ENCODE results near the gene ARRB2.
A peak's percentile ranks its signal among the peaks of the same experiment; 100 is the strongest.
"Not testable (repeated sequence)": the region's sequence is repeated elsewhere in the genome, so short reads cannot be mapped to it uniquely, and the experiment has no call there.

Gene ARRB2

DNA sequence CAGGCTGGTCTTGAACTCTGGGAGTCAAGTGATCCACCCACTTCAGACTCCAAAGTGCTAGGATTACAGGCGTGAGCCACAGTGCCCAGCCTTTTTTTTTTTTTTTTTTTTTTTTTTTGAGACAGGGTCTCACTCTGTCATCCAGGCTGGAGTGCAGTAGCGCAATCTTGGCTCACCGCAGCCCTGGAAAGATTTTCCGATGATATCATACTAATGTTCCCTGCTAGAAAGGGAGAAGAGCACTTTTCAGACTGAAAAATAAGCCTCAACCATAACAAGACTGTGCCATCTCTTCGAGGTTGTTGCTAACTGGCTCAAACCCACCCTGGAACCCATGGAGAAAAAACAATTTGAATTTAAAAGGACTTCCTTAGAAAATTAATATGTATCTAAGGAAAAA is 26.7 kb upstream of the ARRB2 start:
- Mint-ChIP-seq H3K36me3 (ENCODE audit: low read depth) (peaks cover 82% of the 10 kb centered on the region), H3K4me1 (ENCODE audit: low read depth) (peaks cover 19% of the 10 kb centered on the region)
- H3K27me3 Mint-ChIP-seq, H3K27ac Mint-ChIP-seq, H3K9me3 Mint-ChIP-seq, H3K4me3 Mint-ChIP-seq: not testable (repeated sequence)

DNA sequence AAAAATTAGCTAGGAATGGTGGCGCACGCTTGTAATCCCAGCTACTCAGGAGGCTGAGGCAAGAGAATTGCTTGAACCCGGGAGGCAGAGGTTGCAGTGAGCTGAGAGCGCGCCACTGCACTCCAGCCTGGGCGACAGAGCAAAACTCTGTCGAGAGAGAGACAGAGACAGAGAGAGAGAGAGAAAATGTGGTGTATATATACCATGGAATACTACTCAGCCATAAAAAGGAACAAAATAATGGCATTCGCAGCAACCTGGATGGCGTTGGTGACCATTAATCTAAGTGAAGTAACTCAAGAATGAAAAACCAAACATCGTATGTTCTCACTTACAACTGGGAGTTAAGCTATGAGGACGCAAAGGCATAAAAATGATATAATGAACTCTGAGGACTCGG is 20.6 kb upstream of the ARRB2 start:
- Mint-ChIP-seq H3K36me3 (ENCODE audit: low read depth) (peaks cover 70% of the 10 kb centered on the region), H3K4me1 (ENCODE audit: low read depth) (peaks cover 23% of the 10 kb centered on the region)
- H3K27me3 Mint-ChIP-seq, H3K27ac Mint-ChIP-seq, H3K4me3 Mint-ChIP-seq, H3K9me3 Mint-ChIP-seq: not testable (repeated sequence)

DNA sequence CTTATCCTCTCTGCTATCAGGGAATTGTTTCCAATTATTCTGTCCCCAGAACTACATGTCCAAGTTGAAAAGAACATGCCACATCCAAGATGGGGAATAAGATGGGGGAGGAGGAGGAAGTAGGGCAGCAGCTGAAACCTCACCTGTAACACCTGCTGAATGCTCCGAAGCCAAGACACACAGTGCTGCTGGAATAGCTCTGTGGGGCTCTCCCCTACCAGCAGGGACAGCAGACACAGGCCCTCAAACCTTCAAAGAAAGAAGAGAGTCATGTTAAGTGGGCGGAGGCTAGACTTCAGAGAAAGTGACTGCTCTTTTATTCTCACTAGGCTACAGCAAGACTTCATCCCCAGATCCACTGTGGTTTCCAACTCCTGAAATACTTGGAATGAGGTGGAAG is 19.7 kb upstream of the ARRB2 start:
- Mint-ChIP-seq H3K4me1 (ENCODE audit: low read depth) (peaks cover 24% of the 10 kb centered on the region), H3K27me3 (no peaks in the 10 kb centered on the region), H3K9me3 (no peaks in the 10 kb centered on the region), H3K36me3 (ENCODE audit: low read depth) (peaks cover 68% of the 10 kb centered on the region), H3K27ac (no peak overlapping the region), H3K4me3 (no peak overlapping the region)

- H3K4me3 Mint-ChIP-seq: no peak overlapping the region
- no peaks in the 10 kb centered on the region for H3K9me3 Mint-ChIP-seq
- H3K27me3 Mint-ChIP-seq: no peaks in the 10 kb centered on the region
- H3K27ac Mint-ChIP-seq: no peak overlapping the region
- H3K36me3 Mint-ChIP-seq (ENCODE audit: low read depth): peaks cover 70% of the 10 kb centered on the region
- H3K4me1 Mint-ChIP-seq (ENCODE audit: low read depth): peaks cover 34% of the 10 kb centered on the region
Observed at GRCh38 chr17:4691686-4692085, 18.7 kb upstream of the ARRB2 start.

DNA sequence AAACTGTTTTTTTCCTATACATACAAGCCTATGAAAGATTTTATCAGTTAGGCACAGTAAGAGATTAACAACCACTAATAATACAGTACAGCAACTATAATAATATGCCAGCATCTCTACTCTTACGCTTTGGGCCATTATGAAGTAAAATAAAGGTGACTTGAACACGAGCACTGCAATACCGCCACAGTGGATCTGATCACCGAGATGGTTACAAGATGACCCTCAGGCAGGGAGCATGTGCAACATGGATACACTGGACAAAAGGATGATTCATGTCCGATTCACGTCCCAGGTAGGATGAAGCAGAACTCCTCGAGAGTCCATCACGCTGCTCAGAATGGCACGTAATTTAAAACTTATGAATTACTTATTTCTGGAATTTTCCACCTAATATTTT is 17.0 kb upstream of the ARRB2 start:
- no peak overlapping the region for H3K4me3 Mint-ChIP-seq
- peaks cover 68% of the 10 kb centered on the region for H3K36me3 Mint-ChIP-seq (ENCODE audit: low read depth)
- no peaks in the 10 kb centered on the region for H3K27me3 Mint-ChIP-seq
- H3K27ac Mint-ChIP-seq: no peak overlapping the region
- H3K9me3 Mint-ChIP-seq: no peaks in the 10 kb centered on the region
- peaks cover 43% of the 10 kb centered on the region for H3K4me1 Mint-ChIP-seq (ENCODE audit: low read depth)

- no peaks in the 10 kb centered on the region for H3K9me3 Mint-ChIP-seq
- peaks cover 47% of the 10 kb centered on the region for H3K4me1 Mint-ChIP-seq (ENCODE audit: low read depth)
- peaks cover 46% of the 10 kb centered on the region for H3K36me3 Mint-ChIP-seq (ENCODE audit: low read depth)
- no peaks in the 10 kb centered on the region for H3K27me3 Mint-ChIP-seq
- H3K27ac Mint-ChIP-seq: peak overlapping the region; percentile 62
- H3K4me3 Mint-ChIP-seq: peak overlapping the region; percentile 20
Observed at GRCh38 chr17:4696437-4696805, 14.0 kb upstream of the ARRB2 start.

DNA sequence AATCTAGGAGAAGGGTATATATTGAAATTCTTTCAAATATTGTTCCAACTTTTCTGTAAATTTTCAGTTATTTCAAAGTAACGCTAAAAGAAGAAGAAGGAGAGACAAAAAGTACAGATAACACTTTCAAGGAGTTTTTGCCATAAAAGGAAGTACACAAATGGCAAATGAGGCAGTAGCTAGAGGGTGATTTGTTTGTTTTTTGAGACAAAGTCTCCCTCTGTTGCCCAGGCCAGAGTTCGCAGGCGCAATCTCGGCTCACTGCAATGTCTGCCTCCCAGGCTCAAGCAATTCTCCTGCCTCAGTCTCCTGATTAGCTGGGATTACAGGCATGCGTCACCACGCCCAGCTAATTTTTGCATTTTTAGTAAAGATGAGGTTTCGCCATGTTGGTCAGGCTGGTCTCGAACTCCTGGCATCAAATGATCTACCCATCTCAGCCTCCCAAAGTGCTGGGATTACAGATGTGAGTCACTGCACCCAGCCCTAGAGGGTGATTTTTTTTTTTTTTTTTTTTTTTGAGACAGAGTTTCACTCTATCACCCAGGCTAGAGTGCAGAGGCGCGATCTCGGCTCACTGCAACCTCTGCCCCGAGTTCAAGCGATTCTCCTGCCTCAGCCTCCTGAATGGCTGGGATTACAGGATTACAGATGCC is 10.9 kb upstream of the ARRB2 start:
- H3K4me3 Mint-ChIP-seq, H3K9me3 Mint-ChIP-seq, H3K27me3 Mint-ChIP-seq: not testable (repeated sequence)
- Mint-ChIP-seq H3K27ac (peak overlapping the region; percentile 11), H3K4me1 (ENCODE audit: low read depth) (peaks cover 66% of the 10 kb centered on the region), H3K36me3 (ENCODE audit: low read depth) (peaks cover 50% of the 10 kb centered on the region)

DNA sequence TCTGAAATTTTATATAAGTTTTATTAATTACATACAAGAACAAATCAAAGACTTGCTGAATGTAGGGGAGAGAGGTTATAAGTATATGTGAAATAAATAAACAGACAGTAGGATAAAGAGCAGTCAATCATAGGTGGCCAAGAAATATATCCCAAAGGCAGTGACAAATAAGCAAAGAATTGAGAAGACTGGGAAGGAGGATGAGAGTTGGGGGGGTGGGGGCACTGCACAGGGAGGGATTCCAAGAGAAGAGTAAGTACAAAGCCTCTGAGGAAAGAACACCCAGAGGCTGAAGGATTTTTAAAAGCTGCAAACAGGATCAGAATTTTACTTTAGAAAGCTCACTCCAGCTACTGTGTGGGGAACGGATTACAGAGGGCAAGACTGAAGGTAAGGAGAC is 9.3 kb upstream of the ARRB2 start:
- H3K4me3 Mint-ChIP-seq: peak overlapping the region; percentile 95
- H3K4me1 Mint-ChIP-seq (ENCODE audit: low read depth): peaks cover 76% of the 10 kb centered on the region
- H3K9me3 Mint-ChIP-seq: no peaks in the 10 kb centered on the region

GRCh38 chr17:4703330-4703691 is 7.1 kb upstream of the ARRB2 start:
- peak overlapping the region; percentile 95 for H3K4me3 Mint-ChIP-seq
- H3K27ac Mint-ChIP-seq: peak overlapping the region; percentile 94
- no peaks in the 10 kb centered on the region for H3K9me3 Mint-ChIP-seq
- H3K36me3 Mint-ChIP-seq (ENCODE audit: low read depth): peaks cover 35% of the 10 kb centered on the region
- no peaks in the 10 kb centered on the region for H3K27me3 Mint-ChIP-seq
- H3K4me1 Mint-ChIP-seq (ENCODE audit: low read depth): peaks cover 67% of the 10 kb centered on the region

More for the DNA sequence above, 9.3 kb upstream of the ARRB2 start:
- Mint-ChIP-seq H3K27me3 (no peaks in the 10 kb centered on the region), H3K36me3 (ENCODE audit: low read depth) (peaks cover 49% of the 10 kb centered on the region), H3K27ac (peak overlapping the region; percentile 69)

DNA sequence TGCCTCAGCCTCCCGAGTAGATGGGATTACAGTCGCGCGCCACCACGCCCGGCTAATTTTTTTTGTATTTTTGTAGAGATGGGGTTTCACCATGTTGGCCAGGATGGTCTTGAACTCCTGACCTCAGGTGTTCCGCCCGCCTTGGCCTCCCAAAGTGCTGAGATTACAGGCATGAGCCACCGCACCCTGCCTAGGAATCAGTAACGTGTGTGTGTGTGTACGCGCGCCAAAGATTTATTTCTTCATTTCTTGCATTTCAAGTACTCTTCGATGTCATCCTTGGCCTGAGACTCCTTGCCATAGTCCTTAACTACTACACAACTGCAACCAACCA is 5.9 kb upstream of the ARRB2 start:
- peaks cover 35% of the 10 kb centered on the region for H3K36me3 Mint-ChIP-seq (ENCODE audit: low read depth)
- H3K9me3 Mint-ChIP-seq, H3K27me3 Mint-ChIP-seq: not testable (repeated sequence)
- H3K4me3 Mint-ChIP-seq: peak overlapping the region; percentile 95
- H3K4me1 Mint-ChIP-seq (ENCODE audit: low read depth): peaks cover 66% of the 10 kb centered on the region
- H3K27ac Mint-ChIP-seq: peak overlapping the region; percentile 94

DNA sequence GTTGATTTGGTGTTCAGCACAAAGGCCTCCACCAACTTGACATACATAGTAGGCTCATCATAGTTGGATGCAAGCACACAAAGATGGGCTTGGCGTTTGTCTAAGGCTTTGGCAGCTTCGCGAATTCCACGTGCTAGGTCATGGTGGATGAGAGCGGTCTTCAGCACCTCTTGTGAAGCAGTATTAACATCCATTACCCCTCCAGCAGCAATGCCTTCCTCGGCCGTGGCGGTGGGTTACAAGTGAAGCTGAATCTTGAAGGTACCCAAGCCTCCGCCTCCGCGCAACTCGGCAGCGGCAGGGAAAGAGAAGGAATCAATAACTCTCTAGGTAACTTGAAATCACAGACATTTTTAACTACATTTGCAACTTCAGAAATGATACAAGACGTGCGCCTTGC is 5.4 kb upstream of the ARRB2 start:
- Mint-ChIP-seq H3K4me1 (ENCODE audit: low read depth) (peaks cover 69% of the 10 kb centered on the region), H3K4me3 (peak overlapping the region; percentile 95), H3K27me3 (no peaks in the 10 kb centered on the region), H3K9me3 (no peaks in the 10 kb centered on the region), H3K27ac (peak overlapping the region; percentile 94), H3K36me3 (ENCODE audit: low read depth) (peaks cover 35% of the 10 kb centered on the region)

DNA sequence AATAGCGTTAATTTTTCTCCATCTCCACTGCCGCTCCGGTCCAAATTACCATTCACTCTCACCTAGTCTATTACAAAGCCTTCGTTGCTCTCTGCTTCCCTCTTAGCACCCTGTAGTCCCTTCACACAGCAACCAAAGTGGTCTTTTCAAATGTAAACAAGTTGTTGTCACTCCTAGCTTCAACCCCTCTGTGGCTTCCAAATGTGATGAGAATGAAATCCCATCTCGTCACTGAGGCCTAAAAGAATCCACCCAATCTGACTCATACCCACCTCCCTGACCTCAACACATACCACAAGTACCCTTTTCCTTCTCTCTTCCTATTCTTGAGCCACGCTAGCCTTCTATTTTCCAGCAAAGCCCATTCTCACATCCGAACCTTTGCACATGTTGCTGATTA is 4.3 kb upstream of the ARRB2 start:
- H3K27me3 Mint-ChIP-seq: no peaks in the 10 kb centered on the region
- peak overlapping the region; percentile 33 for H3K4me3 Mint-ChIP-seq
- peaks cover 33% of the 10 kb centered on the region for H3K36me3 Mint-ChIP-seq (ENCODE audit: low read depth)
- peak overlapping the region; percentile 38 for H3K27ac Mint-ChIP-seq
- peaks cover 62% of the 10 kb centered on the region for H3K4me1 Mint-ChIP-seq (ENCODE audit: low read depth)
- H3K9me3 Mint-ChIP-seq: no peaks in the 10 kb centered on the region

DNA sequence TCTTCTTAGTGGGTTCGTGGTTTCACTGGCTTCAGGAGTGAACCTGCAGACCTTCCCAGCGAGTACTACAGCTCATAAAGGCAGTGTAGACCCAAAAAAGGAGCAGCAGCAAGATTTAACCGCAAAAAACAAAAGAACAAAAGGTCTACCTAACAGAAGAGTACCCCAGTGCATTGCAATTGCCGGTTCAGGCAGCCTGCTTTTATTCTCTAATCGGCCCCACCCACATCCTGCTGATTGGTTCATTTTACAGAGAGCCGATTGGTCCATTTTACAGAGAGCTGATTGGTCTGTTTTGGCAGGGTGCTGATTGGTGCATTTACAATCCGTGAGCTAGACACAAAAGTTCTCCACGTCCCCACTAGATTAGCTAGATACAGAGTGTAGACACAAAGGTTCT is 2.0 kb upstream of the ARRB2 start:
- H3K27me3 Mint-ChIP-seq: no peaks in the 10 kb centered on the region
- peaks cover 18% of the 10 kb centered on the region for H3K36me3 Mint-ChIP-seq (ENCODE audit: low read depth)
- H3K27ac Mint-ChIP-seq: peak overlapping the region; percentile 63
- H3K9me3 Mint-ChIP-seq: no peaks in the 10 kb centered on the region
- peaks cover 60% of the 10 kb centered on the region for H3K4me1 Mint-ChIP-seq (ENCODE audit: low read depth)
- H3K4me3 Mint-ChIP-seq: peak overlapping the region; percentile 53

DNA sequence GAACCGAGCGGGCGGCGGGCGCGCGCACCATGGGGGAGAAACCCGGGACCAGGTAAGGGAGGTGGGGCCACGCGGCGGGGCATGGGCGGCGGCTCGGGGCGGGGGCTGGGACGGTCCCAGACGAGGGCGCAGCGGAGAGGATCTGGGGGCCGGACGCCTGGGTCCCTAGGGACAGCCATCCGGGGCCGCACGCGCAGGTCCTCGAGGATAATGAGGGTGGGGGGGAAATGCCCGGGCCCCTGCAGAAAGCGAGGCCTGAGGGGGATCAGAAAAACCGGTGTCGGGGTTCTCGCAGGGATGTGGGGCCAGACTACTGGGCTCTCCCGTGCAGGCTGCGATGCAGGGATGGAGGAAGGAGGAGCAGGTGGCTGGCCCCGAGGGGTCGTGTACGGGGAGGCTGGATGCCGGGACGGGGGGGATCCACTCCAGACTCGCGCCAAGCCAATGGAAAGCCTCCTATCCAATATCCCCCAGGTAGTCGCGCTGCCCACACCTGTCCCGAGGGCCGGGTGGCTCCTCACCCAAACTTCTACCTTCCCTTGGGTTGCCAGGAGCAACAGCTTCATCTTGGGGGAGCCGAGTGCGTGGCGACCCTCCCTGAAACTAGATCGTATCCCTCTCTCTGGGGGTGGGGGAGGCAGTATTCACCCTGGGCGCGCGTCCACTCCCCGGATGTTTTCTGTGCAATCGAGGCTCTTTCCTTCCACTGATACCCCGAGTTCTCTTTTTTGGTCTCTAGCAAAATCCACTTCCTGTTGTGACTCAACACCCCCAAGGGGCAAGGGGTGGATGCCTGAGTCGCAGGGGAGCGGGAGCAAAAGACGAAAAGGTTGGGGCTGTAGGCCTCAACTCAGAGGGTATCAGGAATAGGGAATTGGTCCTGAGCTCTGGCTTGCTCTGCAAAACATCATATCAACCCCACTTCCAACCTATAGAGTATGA is 532 bp downstream of the ARRB2 start:
- H3K27ac Mint-ChIP-seq: peak overlapping the region; percentile 91
- peaks cover 65% of the 10 kb centered on the region for H3K4me1 Mint-ChIP-seq (ENCODE audit: low read depth)
- peaks cover 25% of the 10 kb centered on the region for H3K36me3 Mint-ChIP-seq (ENCODE audit: low read depth)
- H3K27me3 Mint-ChIP-seq: no peaks in the 10 kb centered on the region
- H3K9me3 Mint-ChIP-seq: no peaks in the 10 kb centered on the region
- H3K4me3 Mint-ChIP-seq: peak overlapping the region; percentile 96

DNA sequence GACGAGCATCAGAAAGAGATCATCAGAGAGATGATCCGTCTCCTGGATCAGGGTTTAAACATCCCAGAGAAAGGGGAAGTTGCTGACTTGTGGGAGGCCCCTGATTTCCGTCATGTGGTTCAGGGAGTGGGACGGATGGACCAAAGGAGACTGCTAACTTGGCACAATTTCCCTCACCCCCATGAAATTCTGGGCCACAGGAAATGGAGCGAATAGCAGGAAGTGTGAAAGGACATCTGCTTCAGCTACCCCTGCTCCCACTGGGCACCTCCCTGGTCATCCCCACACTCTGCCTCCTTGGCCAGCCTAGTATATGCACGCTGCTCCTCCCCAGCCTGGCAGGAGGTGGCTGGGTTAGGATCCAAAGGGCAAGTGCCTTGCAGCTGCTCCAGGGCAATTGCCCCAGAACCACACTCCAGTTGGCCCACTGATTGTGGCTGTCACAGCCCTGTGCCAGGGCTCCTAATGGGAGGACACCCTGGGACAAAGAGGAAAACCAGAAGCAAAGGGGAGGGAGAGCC is 1.3 kb downstream of the ARRB2 start:
- Mint-ChIP-seq H3K4me1 (ENCODE audit: low read depth) (peaks cover 58% of the 10 kb centered on the region), H3K9me3 (no peaks in the 10 kb centered on the region), H3K4me3 (peak overlapping the region; percentile 96)

More for the DNA sequence above, 1.3 kb downstream of the ARRB2 start:
- Mint-ChIP-seq H3K27ac (peak overlapping the region; percentile 91), H3K36me3 (ENCODE audit: low read depth) (peaks cover 19% of the 10 kb centered on the region), H3K27me3 (no peaks in the 10 kb centered on the region)
